PC-3 (cell line): ENCODE measurements around the gene SELL.

Source experiments
- EZH2 ChIP-seq: fragments of 300-600 bp; sonication (generic); IDR thresholded peaks from one replicate; pipeline ENCODE4 v1.6.1; 2017; ENCODE audit warnings: antibody characterized with exemption, mild to moderate bottlenecking, low read length; ENCODE audit not compliant: unreplicated experiment
- TF ChIP-seq, protein P1 (sequence below): fragments of 300-600 bp; sonication (generic); conservative IDR thresholded peaks from 2 replicates; pipeline ENCODE4 v1.5.1; 2017; ENCODE audit warnings: antibody characterized with exemption, low read depth, mild to moderate bottlenecking, low read length

DNA sequence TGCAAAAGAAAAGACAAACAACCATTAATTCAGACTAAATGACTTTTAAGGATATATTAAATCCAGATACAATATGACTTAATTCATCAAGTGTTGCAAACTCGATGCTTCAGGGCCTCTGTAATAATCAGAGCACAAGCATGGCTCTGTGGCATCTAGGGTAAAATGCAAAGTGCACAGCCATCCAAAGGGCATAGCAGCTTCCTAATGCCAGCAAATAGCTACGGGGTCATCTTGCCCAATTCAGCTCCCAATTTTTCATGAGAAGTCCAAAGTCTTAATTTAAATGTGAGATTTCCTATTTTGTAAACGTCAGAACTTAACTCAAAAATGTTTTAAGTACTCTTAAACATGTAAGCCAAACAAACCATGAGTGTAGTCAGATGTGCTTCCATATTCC, 14.5 kb upstream of the SELL start:
- no peak for TF ChIP-seq EZH2
- TF ChIP-seq, protein P1, sequence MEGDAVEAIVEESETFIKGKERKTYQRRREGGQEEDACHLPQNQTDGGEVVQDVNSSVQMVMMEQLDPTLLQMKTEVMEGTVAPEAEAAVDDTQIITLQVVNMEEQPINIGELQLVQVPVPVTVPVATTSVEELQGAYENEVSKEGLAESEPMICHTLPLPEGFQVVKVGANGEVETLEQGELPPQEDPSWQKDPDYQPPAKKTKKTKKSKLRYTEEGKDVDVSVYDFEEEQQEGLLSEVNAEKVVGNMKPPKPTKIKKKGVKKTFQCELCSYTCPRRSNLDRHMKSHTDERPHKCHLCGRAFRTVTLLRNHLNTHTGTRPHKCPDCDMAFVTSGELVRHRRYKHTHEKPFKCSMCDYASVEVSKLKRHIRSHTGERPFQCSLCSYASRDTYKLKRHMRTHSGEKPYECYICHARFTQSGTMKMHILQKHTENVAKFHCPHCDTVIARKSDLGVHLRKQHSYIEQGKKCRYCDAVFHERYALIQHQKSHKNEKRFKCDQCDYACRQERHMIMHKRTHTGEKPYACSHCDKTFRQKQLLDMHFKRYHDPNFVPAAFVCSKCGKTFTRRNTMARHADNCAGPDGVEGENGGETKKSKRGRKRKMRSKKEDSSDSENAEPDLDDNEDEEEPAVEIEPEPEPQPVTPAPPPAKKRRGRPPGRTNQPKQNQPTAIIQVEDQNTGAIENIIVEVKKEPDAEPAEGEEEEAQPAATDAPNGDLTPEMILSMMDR, result no peak
